Keratinocyte (primary cell): ENCODE results near the gene POLR2C. TPM values are rescaled to one million over a fixed set of nuclear protein-coding genes. Genes with fewer than 3 reads are reported as not detected.
A peak's percentile ranks its signal among the peaks of the same experiment; 100 is the strongest.

Source experiments
- DNase-seq: peaks from one replicate; pipeline ENCODE4 v3.0.0-alpha.2; 2011; ENCODE audit warnings: low read depth, missing footprints, low spot score
- FAIRE-seq: peaks from 2 replicates; lab custom pipeline; 2011; peaks lifted over from hg19 to GRCh38; lab: Jason Lieb, UNC
- H2AFZ ChIP-seq: 2 replicates; pipeline ENCODE4 v1.6.0; 2012; ENCODE audit warnings: low read length, control low read depth, inconsistent platforms; ENCODE audit not compliant: control insufficient read depth
- H3K27ac ChIP-seq: 2 replicates; pipeline ENCODE4 v1.5.1; 2011; ENCODE audit warnings: low read length; ENCODE audit not compliant: control insufficient read depth, insufficient read depth
- H3K27me3 ChIP-seq: 3 replicates; pipeline ENCODE4 v1.6.0; 2011; ENCODE audit warnings: low read length; ENCODE audit not compliant: control insufficient read depth, insufficient read depth; ENCODE audit errors: extremely low read depth
- H3K36me3 ChIP-seq, 2 experiments: 2 replicates in 1 of 2; 3 replicates in 1 of 2; pipeline ENCODE4 v1.5.1; 2011; ENCODE audit warnings: low read length in 2 of 2, mild to moderate bottlenecking in 1 of 2; ENCODE audit not compliant: control insufficient read depth in 2 of 2, insufficient read depth in 2 of 2; ENCODE audit errors: extremely low read depth in 1 of 2
- H3K4me1 ChIP-seq: 3 replicates; pipeline ENCODE4 v1.5.1; 2011; ENCODE audit warnings: low read length; ENCODE audit not compliant: control insufficient read depth, insufficient read depth; ENCODE audit errors: extremely low read depth
- H3K4me2 ChIP-seq: 3 replicates; pipeline ENCODE4 v1.6.0; 2011; ENCODE audit warnings: low read depth, low read length; ENCODE audit not compliant: control insufficient read depth, insufficient read depth; ENCODE audit errors: extremely low read depth
- H3K4me3 ChIP-seq, 3 experiments: fragments of 200-600 bp in 1 of 3; sonication (generic) in 1 of 3; 2 replicates in 2 of 3; 3 replicates in 1 of 3; pipeline ENCODE4 v1.5.1; 2011 to 2016; ENCODE audit warnings: low read length in 3 of 3, mild to moderate bottlenecking in 3 of 3, control low read depth in 2 of 3, inconsistent platforms in 1 of 3, low read depth in 1 of 3, mixed read lengths in 1 of 3, mixed run types in 1 of 3, moderate library complexity in 1 of 3; ENCODE audit not compliant: control insufficient read depth in 2 of 3, insufficient read depth in 2 of 3; ENCODE audit errors: extremely low read depth in 1 of 3
- H3K79me2 ChIP-seq: 2 replicates; pipeline ENCODE4 v1.6.0; 2012; ENCODE audit warnings: low read length; ENCODE audit not compliant: control insufficient read depth, insufficient read depth
- H3K9ac ChIP-seq: 3 replicates; pipeline ENCODE4 v1.6.0; 2011; ENCODE audit warnings: low read length; ENCODE audit not compliant: control insufficient read depth, insufficient read depth; ENCODE audit errors: extremely low read depth
- H3K9me1 ChIP-seq: 3 replicates; pipeline ENCODE4 v1.6.0; 2011; ENCODE audit warnings: low read length; ENCODE audit not compliant: control insufficient read depth, insufficient read depth; ENCODE audit errors: extremely low read depth
- H3K9me3 ChIP-seq: 2 replicates; pipeline ENCODE4 v1.5.1; 2012; ENCODE audit warnings: low read depth, low read length; ENCODE audit not compliant: control insufficient read depth
- H4K20me1 ChIP-seq: 3 replicates; pipeline ENCODE4 v1.6.0; 2011; ENCODE audit warnings: low read length; ENCODE audit not compliant: control insufficient read depth, insufficient read depth; ENCODE audit errors: extremely low read depth
- CTCF ChIP-seq, 3 experiments: IDR thresholded peaks in 1 of 3; conservative IDR thresholded peaks in 1 of 3; optimal IDR thresholded peaks in 1 of 3; 2 replicates in 2 of 3; 3 replicates in 1 of 3; pipeline versions ENCODE3 to v1.5.1; 2011; ENCODE audit warnings: low read length in 3 of 3, mild to moderate bottlenecking in 3 of 3, moderate library complexity in 2 of 3, control low read depth in 1 of 3, inconsistent platforms in 1 of 3; ENCODE audit not compliant: insufficient read depth in 2 of 3; ENCODE audit errors: extremely low read depth in 1 of 3
- EZH2 ChIP-seq: IDR thresholded peaks from one replicate; pipeline ENCODE4 v1.6.1; 2012; ENCODE audit warnings: inconsistent platforms, mild to moderate bottlenecking, low read length, moderate library complexity
- dilution Hi-C: fragments of 300-500 bp; cut with MboI; formaldehyde crosslinking; loops from one replicate; pipeline ENCODE4 v1.7.0; 2020; ENCODE audit warnings: low sequenced_read_pairs; ENCODE audit not compliant: extremely low pct_ligation_motif_present
- polyA minus RNA-seq, 3 experiments: library from RNA; depleted of rRNA, polyadenylated mRNA; stranded (reverse); fragments of >200 nt; gene quantifications; 1 replicate in 1 of 3; 2 replicates in 1 of 3; 3 replicates in 1 of 3; pipeline ENCODE4 v1.2.3, GENCODE V29; 2011
- polyA plus RNA-seq, 5 experiments: library from polyadenylated mRNA; depleted of rRNA in 3 of 5; stranded (reverse) in 3 of 5; stranded (forward) in 1 of 5; unstranded in 1 of 5; fragments of >200 nt; gene quantifications; 1 replicate in 1 of 5; 2 replicates in 3 of 5; 3 replicates in 1 of 5; pipeline versions ENCODE4 v1.2.1 to v1.2.3, GENCODE V29; 2011 to 2012; ENCODE audit warnings: missing spikeins in 2 of 5, low read depth in 1 of 5, low replicate concordance in 1 of 5

The POLR2C gene
- polyA plus RNA-seq (74.6 to 92.5 TPM (median 82.4 TPM) in 3 replicates), polyA minus RNA-seq (115 to 158 TPM (median 119 TPM) in 3 replicates)
- polyA plus RNA-seq (2011; ENCODE audit: low read depth), result 23.1 TPM
- polyA plus RNA-seq (2011; cell fraction: cytosol; rRNA removed), result 65.7 and 66.9 TPM in 2 replicates
- polyA plus RNA-seq (2011; cell fraction: nucleus; rRNA removed), result 51.2 and 56.0 TPM in 2 replicates
- 46.4 and 59.1 TPM in 2 replicates for polyA plus RNA-seq (2012; ENCODE audit: low replicate concordance)
- 103 TPM for polyA minus RNA-seq (2011; cell fraction: cytosol; rRNA and poly(A)+ RNA removed)
- 31.8 and 33.0 TPM in 2 replicates for polyA minus RNA-seq (2011; cell fraction: nucleus; rRNA and poly(A)+ RNA removed)

- Histone ChIP-seq H3K4me2 (peak within 1 kb of the TSS; percentile 97), H3K27ac (peak within 1 kb of the TSS; percentile 44), H2AFZ (peak within 1 kb of the TSS; percentile 80), H3K36me3 (peaks cover 31 to 37% of the 10 kb centered on the region in 2 experiments), H3K27me3 (no peaks in the 10 kb centered on the region), H3K9me3 (no peaks in the 10 kb centered on the region), H3K4me1 (peaks cover 5% of the 10 kb centered on the region), H3K79me2 (peaks cover 25% of the 10 kb centered on the region), H3K9ac (peak within 1 kb of the TSS; percentile 83), H4K20me1 (no peaks in the 10 kb centered on the region), H3K9me1 (no peaks in the 10 kb centered on the region), H3K4me3 (peak within 1 kb of the TSS; percentile 75 to 93 (median 80))
- DNase-seq, result no peak
- peak; percentile 55 for FAIRE-seq
- dilution Hi-C loops, result no loop called here
- TF ChIP-seq EZH2 (no peak), CTCF (optimal IDR thresholded peaks at IDR 0.05 in 1 of 3, IDR thresholded peaks at IDR 0.05 in 1 of 3, conservative IDR thresholded peaks at IDR 0.05 in 1 of 3; ENCODE audit: extremely low read depth in 1 of 3, insufficient read depth in 2 of 3, low read length in 3 of 3) (peak; percentile 82 to 99 (median 91))
Observed at GRCh38 chr16:57462209-57462977, at the start of gene POLR2C. POLR2C (plus strand) TSS chr16:57462679; CDS start chr16:57462725, 46 bp downstream.

- no peak for FAIRE-seq
- no peak overlapping the region for H3K4me2 ChIP-seq
- peaks cover 23% of the 10 kb centered on the region for H3K4me1 ChIP-seq
- H3K27me3 ChIP-seq, result peaks cover 14% of the 10 kb centered on the region
- no peaks in the 10 kb centered on the region for H3K9me3 ChIP-seq
- no peak overlapping the region for H2AFZ ChIP-seq
- H3K4me3 ChIP-seq, result no peak overlapping the region
- no peak for DNase-seq
- no peak overlapping the region for H3K9ac ChIP-seq
- TF ChIP-seq EZH2 (no peak), CTCF (optimal IDR thresholded peaks at IDR 0.05 in 1 of 3, IDR thresholded peaks at IDR 0.05 in 1 of 3, conservative IDR thresholded peaks at IDR 0.05 in 1 of 3; ENCODE audit: extremely low read depth in 1 of 3, insufficient read depth in 2 of 3, low read length in 3 of 3) (no peak)
- H3K79me2 ChIP-seq, result no peaks in the 10 kb centered on the region
- H4K20me1 ChIP-seq, result no peaks in the 10 kb centered on the region
- no peak overlapping the region for H3K27ac ChIP-seq
- H3K9me1 ChIP-seq, result no peaks in the 10 kb centered on the region
- no peaks in the 10 kb centered on the region for H3K36me3 ChIP-seq
- dilution Hi-C loops, result loop anchor here (10.0 kb wide), 1 partner anchor 69 kb away; no protein-coding TSS in a partner anchor
Observed at GRCh38 chr16:57413301-57413730, 49.2 kb upstream of the POLR2C start.
